ENCODE results near the gene ZDHHC17.
"Not testable (repeated sequence)": the region's sequence is repeated elsewhere in the genome, so short reads cannot be mapped to it uniquely, and the experiment has no call there.

Gene ZDHHC17

GRCh38 chr12:76720068-76720467 is 43.8 kb upstream of the ZDHHC17 start:
- Histone ChIP-seq H3K27ac (ENCODE audit: insufficient read depth in 1 of 2, low read depth in 1 of 2, low read length in 2 of 2, poor library complexity in 1 of 2, severe bottlenecking in 2 of 2) (no peak overlapping the region), H3K9me3 (ENCODE audit: control extremely low read depth in 1 of 5, control insufficient read depth in 4 of 5, insufficient read depth in 2 of 5, low read depth in 1 of 5, low read length in 4 of 5) (no peaks in the 10 kb centered on the region), H3K36me3 (ENCODE audit: control insufficient read depth in 4 of 4, insufficient read depth in 4 of 4, low read length in 3 of 4) (no peaks in the 10 kb centered on the region), H3K4me3 (ENCODE audit: control insufficient read depth in 1 of 7, extremely low read depth in 1 of 7, insufficient read depth in 4 of 7, low read depth in 2 of 7, low read length in 6 of 7) (no peak overlapping the region), H3K4me1 (ENCODE audit: control extremely low read depth in 1 of 4, control insufficient read depth in 4 of 4, insufficient read depth in 4 of 4, low read length in 3 of 4) (no peaks in the 10 kb centered on the region), H3K27me3 (replicated peaks in 2 of 5; ENCODE audit: control insufficient read depth in 4 of 5, insufficient read depth in 5 of 5, low read length in 4 of 5) (no peaks in the 10 kb centered on the region)
- DNase-seq = no peak
- ChIA-PET POLR2A (interaction anchor here (0.5 kb wide), 1 partner anchor 86 kb away, joined by 3 read pairs; no protein-coding TSS in a partner anchor), CTCF (no interaction called here)
- 100% methylated on average over 1 of the region's 2 CpGs for WGBS (ENCODE audit: insufficient coverage)

DNA sequence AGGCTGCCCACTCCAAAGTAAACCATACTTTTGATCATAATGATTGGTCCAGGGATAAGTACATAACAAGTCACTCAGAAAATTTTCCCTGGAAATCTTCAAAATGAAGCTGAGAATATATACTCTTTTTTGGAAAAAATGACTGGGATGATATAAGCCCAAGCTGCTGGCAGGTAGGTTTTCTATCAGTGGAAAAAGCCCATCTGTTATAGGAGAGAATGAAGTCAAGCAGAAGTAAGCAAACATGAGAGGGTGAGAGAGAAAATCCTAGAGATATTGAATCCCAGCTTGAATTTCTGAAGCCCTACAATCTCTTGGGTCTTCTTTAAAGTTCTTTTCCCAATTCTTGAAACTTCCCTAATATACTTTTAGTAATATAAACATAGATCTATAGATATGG is 37.3 kb upstream of the ZDHHC17 start:
- Histone ChIP-seq H3K27me3 (replicated peaks in 2 of 5; ENCODE audit: control insufficient read depth in 4 of 5, insufficient read depth in 5 of 5, low read length in 4 of 5) (no peaks in the 10 kb centered on the region), H3K4me3 (ENCODE audit: control insufficient read depth in 1 of 7, extremely low read depth in 1 of 7, insufficient read depth in 4 of 7, low read depth in 2 of 7, low read length in 6 of 7) (no peak overlapping the region), H3K4me1 (ENCODE audit: control extremely low read depth in 1 of 4, control insufficient read depth in 4 of 4, insufficient read depth in 4 of 4, low read length in 3 of 4) (no peaks in the 10 kb centered on the region), H3K27ac (ENCODE audit: insufficient read depth in 1 of 2, low read depth in 1 of 2, low read length in 2 of 2, poor library complexity in 1 of 2, severe bottlenecking in 2 of 2) (no peak overlapping the region), H3K9me3 (ENCODE audit: control extremely low read depth in 1 of 5, control insufficient read depth in 4 of 5, insufficient read depth in 2 of 5, low read depth in 1 of 5, low read length in 4 of 5) (no peaks in the 10 kb centered on the region), H3K36me3 (ENCODE audit: control insufficient read depth in 4 of 4, insufficient read depth in 4 of 4, low read length in 3 of 4) (no peaks in the 10 kb centered on the region)
- ChIA-PET POLR2A (no interaction called here), CTCF (no interaction called here)
- DNase-seq = no peak

DNA sequence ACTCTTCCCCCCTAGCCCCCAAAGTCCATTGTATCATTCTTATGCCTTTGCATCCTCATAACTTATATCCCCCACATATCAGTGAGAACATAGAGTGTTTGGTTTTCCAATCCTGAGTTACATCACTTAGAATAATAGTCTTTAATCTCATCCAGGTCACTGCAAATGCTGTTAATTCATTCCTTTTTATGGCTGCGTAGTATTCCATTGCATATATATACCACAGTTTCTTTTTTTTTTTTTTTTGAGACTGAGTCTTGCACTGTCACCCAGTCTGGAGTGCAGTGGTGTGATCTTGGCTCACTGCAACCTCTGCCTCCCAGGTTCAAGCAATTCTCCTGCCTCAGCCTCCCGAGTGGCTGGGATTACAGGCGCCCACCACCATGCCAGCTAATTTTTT is 31.7 kb upstream of the ZDHHC17 start:
- POLR2A ChIA-PET, CTCF ChIA-PET: not testable (repeated sequence)
- WGBS (ENCODE audit: insufficient coverage) = 100% methylated on average over 1 of the region's 3 CpGs

DNA sequence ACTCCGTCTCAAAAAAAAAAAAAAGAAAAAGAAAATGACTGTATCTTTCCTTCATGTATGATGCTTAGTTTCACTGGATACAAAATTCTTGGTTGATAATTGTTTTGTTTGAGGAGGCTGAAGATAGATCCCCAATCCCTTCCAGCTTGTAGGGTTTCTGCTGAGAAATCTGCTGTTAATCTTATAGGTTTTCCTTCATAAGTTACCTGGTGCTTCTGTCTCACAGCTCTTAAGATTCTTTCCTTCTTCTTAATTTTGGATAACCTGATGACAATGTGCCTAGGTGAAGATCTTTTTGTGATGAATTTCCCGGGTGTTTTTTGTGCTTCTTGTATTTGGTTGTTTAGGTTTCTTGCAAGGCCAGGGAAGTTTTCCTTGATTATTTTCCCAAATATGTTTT is 26.2 kb upstream of the ZDHHC17 start:
- DNase-seq; H3K27ac ChIP-seq (ENCODE audit: insufficient read depth in 1 of 2, low read depth in 1 of 2, low read length in 2 of 2, poor library complexity in 1 of 2, severe bottlenecking in 2 of 2); POLR2A ChIA-PET; H3K36me3 ChIP-seq (ENCODE audit: control insufficient read depth in 4 of 4, insufficient read depth in 4 of 4, low read length in 3 of 4); H3K27me3 ChIP-seq (replicated peaks in 2 of 5; ENCODE audit: control insufficient read depth in 4 of 5, insufficient read depth in 5 of 5, low read length in 4 of 5); H3K4me3 ChIP-seq (ENCODE audit: control insufficient read depth in 1 of 7, extremely low read depth in 1 of 7, insufficient read depth in 4 of 7, low read depth in 2 of 7, low read length in 6 of 7); H3K4me1 ChIP-seq (ENCODE audit: control extremely low read depth in 1 of 4, control insufficient read depth in 4 of 4, insufficient read depth in 4 of 4, low read length in 3 of 4): not testable (repeated sequence)
- H3K9me3 ChIP-seq (ENCODE audit: control extremely low read depth in 1 of 5, control insufficient read depth in 4 of 5, insufficient read depth in 2 of 5, low read depth in 1 of 5, low read length in 4 of 5) = peaks cover 0 to 18% (median 0%) of the 10 kb centered on the region in 5 experiments
- CTCF ChIA-PET = interaction anchor here (1.1 kb wide), 1 partner anchor 53 kb away, joined by 3 read pairs; no protein-coding TSS in a partner anchor
- WGBS (ENCODE audit: insufficient coverage) = no CpG with 5 or more reads among the region's 2 CpGs

More for the DNA sequence above, 31.7 kb upstream of the ZDHHC17 start:
- not testable (repeated sequence) for H3K27me3 ChIP-seq (replicated peaks in 2 of 5; ENCODE audit: control insufficient read depth in 4 of 5, insufficient read depth in 5 of 5, low read length in 4 of 5); DNase-seq; H3K9me3 ChIP-seq (ENCODE audit: control extremely low read depth in 1 of 5, control insufficient read depth in 4 of 5, insufficient read depth in 2 of 5, low read depth in 1 of 5, low read length in 4 of 5); H3K27ac ChIP-seq (ENCODE audit: insufficient read depth in 1 of 2, low read depth in 1 of 2, low read length in 2 of 2, poor library complexity in 1 of 2, severe bottlenecking in 2 of 2); H3K4me1 ChIP-seq (ENCODE audit: control extremely low read depth in 1 of 4, control insufficient read depth in 4 of 4, insufficient read depth in 4 of 4, low read length in 3 of 4); H3K36me3 ChIP-seq (ENCODE audit: control insufficient read depth in 4 of 4, insufficient read depth in 4 of 4, low read length in 3 of 4); H3K4me3 ChIP-seq (ENCODE audit: control insufficient read depth in 1 of 7, extremely low read depth in 1 of 7, insufficient read depth in 4 of 7, low read depth in 2 of 7, low read length in 6 of 7)

GRCh38 chr12:76738824-76739579 is 24.9 kb upstream of the ZDHHC17 start:
- DNase-seq = no peak
- POLR2A ChIA-PET = no interaction called here
- Histone ChIP-seq H3K27ac (ENCODE audit: insufficient read depth in 1 of 2, low read depth in 1 of 2, low read length in 2 of 2, poor library complexity in 1 of 2, severe bottlenecking in 2 of 2) (no peak overlapping the region), H3K36me3 (ENCODE audit: control insufficient read depth in 4 of 4, insufficient read depth in 4 of 4, low read length in 3 of 4) (no peaks in the 10 kb centered on the region), H3K9me3 (ENCODE audit: control extremely low read depth in 1 of 5, control insufficient read depth in 4 of 5, insufficient read depth in 2 of 5, low read depth in 1 of 5, low read length in 4 of 5) (peaks cover 0 to 14% (median 0%) of the 10 kb centered on the region in 5 experiments), H3K27me3 (replicated peaks in 2 of 5; ENCODE audit: control insufficient read depth in 4 of 5, insufficient read depth in 5 of 5, low read length in 4 of 5) (no peaks in the 10 kb centered on the region), H3K4me1 (ENCODE audit: control extremely low read depth in 1 of 4, control insufficient read depth in 4 of 4, insufficient read depth in 4 of 4, low read length in 3 of 4) (no peaks in the 10 kb centered on the region), H3K4me3 (ENCODE audit: control insufficient read depth in 1 of 7, extremely low read depth in 1 of 7, insufficient read depth in 4 of 7, low read depth in 2 of 7, low read length in 6 of 7) (no peak overlapping the region)
- WGBS (ENCODE audit: insufficient coverage) = 94% methylated on average over 8 of the region's 10 CpGs
- CTCF ChIA-PET = interaction anchor here (1.1 kb wide), 1 partner anchor 52 kb away, joined by 3 read pairs; no protein-coding TSS in a partner anchor

DNA sequence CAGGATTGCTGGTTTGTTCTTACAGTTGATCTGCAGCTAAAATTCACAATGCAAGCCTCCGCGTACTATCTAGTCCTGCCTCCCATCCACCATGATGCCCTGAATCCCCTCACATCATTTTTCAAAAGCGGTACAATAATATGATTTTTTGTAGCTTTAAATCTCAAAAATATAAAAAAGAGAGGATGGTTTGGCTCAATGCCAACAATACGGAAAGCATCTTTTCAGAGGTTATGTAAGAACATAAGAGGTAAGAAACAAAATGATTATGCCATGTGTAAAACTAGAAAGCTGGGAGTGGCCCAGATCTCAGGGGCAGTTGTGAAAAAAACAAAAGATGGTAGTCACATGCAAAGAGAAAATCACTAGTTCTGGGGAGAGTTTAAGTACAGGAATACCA is 24.0 kb upstream of the ZDHHC17 start:
- DNase-seq = no peak
- Histone ChIP-seq H3K9me3 (ENCODE audit: control extremely low read depth in 1 of 5, control insufficient read depth in 4 of 5, insufficient read depth in 2 of 5, low read depth in 1 of 5, low read length in 4 of 5) (peaks cover 0 to 12% (median 0%) of the 10 kb centered on the region in 5 experiments), H3K4me3 (ENCODE audit: control insufficient read depth in 1 of 7, extremely low read depth in 1 of 7, insufficient read depth in 4 of 7, low read depth in 2 of 7, low read length in 6 of 7) (no peak overlapping the region), H3K27me3 (replicated peaks in 2 of 5; ENCODE audit: control insufficient read depth in 4 of 5, insufficient read depth in 5 of 5, low read length in 4 of 5) (no peaks in the 10 kb centered on the region), H3K36me3 (ENCODE audit: control insufficient read depth in 4 of 4, insufficient read depth in 4 of 4, low read length in 3 of 4) (no peaks in the 10 kb centered on the region), H3K4me1 (ENCODE audit: control extremely low read depth in 1 of 4, control insufficient read depth in 4 of 4, insufficient read depth in 4 of 4, low read length in 3 of 4) (no peaks in the 10 kb centered on the region), H3K27ac (ENCODE audit: insufficient read depth in 1 of 2, low read depth in 1 of 2, low read length in 2 of 2, poor library complexity in 1 of 2, severe bottlenecking in 2 of 2) (no peak overlapping the region)
- ChIA-PET CTCF (no interaction called here), POLR2A (no interaction called here)
- WGBS (ENCODE audit: insufficient coverage) = 88% methylated on average over 1 of the region's 4 CpGs

- no peak overlapping the region for H3K4me3 ChIP-seq (ENCODE audit: control insufficient read depth in 1 of 7, extremely low read depth in 1 of 7, insufficient read depth in 4 of 7, low read depth in 2 of 7, low read length in 6 of 7)
- POLR2A ChIA-PET = interaction anchor here (0.6 kb wide), 1 partner anchor 424 kb away, joined by 3 read pairs; no protein-coding TSS in a partner anchor
Measured at GRCh38 chr12:76740501-76740900, 23.4 kb upstream of the ZDHHC17 start.

More at GRCh38 chr12:76740501-76740900, 23.4 kb upstream of the ZDHHC17 start:
- peaks cover 0 to 12% (median 0%) of the 10 kb centered on the region in 5 experiments for H3K9me3 ChIP-seq (ENCODE audit: control extremely low read depth in 1 of 5, control insufficient read depth in 4 of 5, insufficient read depth in 2 of 5, low read depth in 1 of 5, low read length in 4 of 5)
- H3K36me3 ChIP-seq (ENCODE audit: control insufficient read depth in 4 of 4, insufficient read depth in 4 of 4, low read length in 3 of 4) = no peaks in the 10 kb centered on the region
- no peak overlapping the region for H3K27ac ChIP-seq (ENCODE audit: insufficient read depth in 1 of 2, low read depth in 1 of 2, low read length in 2 of 2, poor library complexity in 1 of 2, severe bottlenecking in 2 of 2)
- no peaks in the 10 kb centered on the region for H3K27me3 ChIP-seq (replicated peaks in 2 of 5; ENCODE audit: control insufficient read depth in 4 of 5, insufficient read depth in 5 of 5, low read length in 4 of 5)
- no peak for DNase-seq
- over 99% methylated on average over 8 of the region's 8 CpGs for WGBS (ENCODE audit: insufficient coverage)
- H3K4me1 ChIP-seq (ENCODE audit: control extremely low read depth in 1 of 4, control insufficient read depth in 4 of 4, insufficient read depth in 4 of 4, low read length in 3 of 4) = no peaks in the 10 kb centered on the region
- CTCF ChIA-PET = interaction anchor here (0.7 kb wide), 1 partner anchor 1041 kb away, joined by 5 read pairs; no protein-coding TSS in a partner anchor

All from common myeloid progenitor, CD34-positive (primary cell).